Esophagus muscularis mucosa (tissue), 4 donors: Measurements from ENCODE around the gene ZNF581.

ENCODE experiments used
- EP300 ChIP-seq: sonication (generic); formaldehyde crosslinking; IDR thresholded peaks from one replicate; pipeline ENCODE4 v1.6.1; 2017; ENCODE audit warnings: antibody characterized with exemption
- POLR2A ChIP-seq: fragments of 450-650 bp; IDR thresholded peaks from one replicate; pipeline ENCODE4 v1.6.1; 2017; ENCODE audit warnings: antibody characterized with exemption, moderate library complexity, mild to moderate bottlenecking, low read depth
- POLR2AphosphoS5 ChIP-seq, 2 donors: sonication (generic); formaldehyde crosslinking; IDR thresholded peaks; one replicate each; pipeline ENCODE4 v1.6.1; 2017; ENCODE audit warnings: antibody characterized with exemption in 2 of 2
- TF ChIP-seq, protein P1 (sequence below), 3 experiments: fragments of 200-600 bp in 2 of 3; fragments of 450-650 bp in 1 of 3; sonication (generic) in 2 of 3; IDR thresholded peaks; one replicate each; pipeline ENCODE4 v1.5.1; 2017 to 2019; ENCODE audit warnings: antibody characterized with exemption in 3 of 3, mild to moderate bottlenecking in 2 of 3, moderate library complexity in 1 of 3

DNA sequence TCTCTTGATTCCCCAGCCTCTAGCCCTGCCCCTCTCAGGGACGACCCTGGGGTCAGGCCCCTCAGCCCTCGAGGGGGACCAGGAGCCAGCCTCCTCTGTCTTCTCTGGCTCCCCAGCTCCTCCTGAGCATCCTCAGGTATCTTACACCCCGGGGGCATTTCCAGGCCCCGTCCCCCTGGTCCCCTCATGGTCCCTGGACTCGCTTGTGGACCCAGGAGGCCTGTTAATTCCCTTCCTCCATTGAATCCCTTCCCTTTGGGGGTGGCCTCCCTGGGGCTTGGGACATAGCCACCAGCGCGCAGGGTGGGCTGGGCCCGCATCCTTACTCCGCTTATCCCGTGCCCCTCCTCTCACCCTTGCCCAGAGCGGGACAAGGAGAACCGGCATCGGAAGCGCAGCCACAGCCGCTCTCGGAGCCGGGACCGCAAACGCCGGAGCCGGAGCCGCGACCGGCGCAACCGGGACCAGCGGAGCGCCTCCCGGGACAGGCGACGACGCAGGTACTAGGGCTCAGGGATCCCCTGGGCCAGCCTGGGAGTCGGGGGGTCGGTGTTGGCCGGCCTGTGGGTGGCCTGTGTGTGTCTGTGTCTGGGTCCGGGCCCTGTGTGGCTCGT lies 15.5 kb downstream of the ZNF581 start:
- TF ChIP-seq, protein P1, sequence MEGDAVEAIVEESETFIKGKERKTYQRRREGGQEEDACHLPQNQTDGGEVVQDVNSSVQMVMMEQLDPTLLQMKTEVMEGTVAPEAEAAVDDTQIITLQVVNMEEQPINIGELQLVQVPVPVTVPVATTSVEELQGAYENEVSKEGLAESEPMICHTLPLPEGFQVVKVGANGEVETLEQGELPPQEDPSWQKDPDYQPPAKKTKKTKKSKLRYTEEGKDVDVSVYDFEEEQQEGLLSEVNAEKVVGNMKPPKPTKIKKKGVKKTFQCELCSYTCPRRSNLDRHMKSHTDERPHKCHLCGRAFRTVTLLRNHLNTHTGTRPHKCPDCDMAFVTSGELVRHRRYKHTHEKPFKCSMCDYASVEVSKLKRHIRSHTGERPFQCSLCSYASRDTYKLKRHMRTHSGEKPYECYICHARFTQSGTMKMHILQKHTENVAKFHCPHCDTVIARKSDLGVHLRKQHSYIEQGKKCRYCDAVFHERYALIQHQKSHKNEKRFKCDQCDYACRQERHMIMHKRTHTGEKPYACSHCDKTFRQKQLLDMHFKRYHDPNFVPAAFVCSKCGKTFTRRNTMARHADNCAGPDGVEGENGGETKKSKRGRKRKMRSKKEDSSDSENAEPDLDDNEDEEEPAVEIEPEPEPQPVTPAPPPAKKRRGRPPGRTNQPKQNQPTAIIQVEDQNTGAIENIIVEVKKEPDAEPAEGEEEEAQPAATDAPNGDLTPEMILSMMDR (IDR thresholded peaks at IDR 0.05), result no peak
- TF ChIP-seq EP300, result no peak
- no peak for TF ChIP-seq POLR2A
- TF ChIP-seq POLR2AphosphoS5 (IDR thresholded peaks at IDR 0.05), result no peak
